GM15510 (cell line): ENCODE measurements around the gene SLC34A3.

ENCODE experiments used
- POLR2A ChIP-seq: IDR thresholded peaks from 3 replicates; pipeline ENCODE4 v1.6.1; 2011; ENCODE audit warnings: borderline replicate concordance; ENCODE audit not compliant: insufficient read length; ENCODE audit errors: extremely low read depth

The SLC34A3 gene

DNA sequence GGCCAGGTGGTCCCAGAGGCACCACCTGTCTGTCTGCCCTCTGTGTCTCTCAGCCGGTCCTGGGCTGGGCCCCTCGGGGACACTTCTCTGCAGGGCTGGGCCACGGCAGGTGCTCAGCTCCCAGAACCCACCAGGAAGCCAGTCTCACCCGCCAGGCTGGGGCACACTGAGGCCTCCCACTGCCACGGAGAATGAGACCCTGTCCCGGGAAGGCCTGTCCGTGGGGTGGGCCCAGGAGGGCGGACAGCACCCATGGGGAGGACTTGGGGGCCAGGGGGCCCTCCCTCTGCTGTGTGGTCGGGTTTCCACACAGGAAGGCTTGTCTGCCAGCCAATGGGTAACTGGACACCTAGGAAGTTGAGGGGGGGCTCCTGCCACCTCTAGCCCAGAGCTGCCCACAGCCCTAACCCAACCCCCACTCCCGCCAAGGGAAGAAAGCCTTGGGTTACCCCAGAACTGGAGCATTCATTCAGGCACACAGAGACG lies 6.3 kb downstream of the SLC34A3 start:
- no peak for TF ChIP-seq POLR2A

DNA sequence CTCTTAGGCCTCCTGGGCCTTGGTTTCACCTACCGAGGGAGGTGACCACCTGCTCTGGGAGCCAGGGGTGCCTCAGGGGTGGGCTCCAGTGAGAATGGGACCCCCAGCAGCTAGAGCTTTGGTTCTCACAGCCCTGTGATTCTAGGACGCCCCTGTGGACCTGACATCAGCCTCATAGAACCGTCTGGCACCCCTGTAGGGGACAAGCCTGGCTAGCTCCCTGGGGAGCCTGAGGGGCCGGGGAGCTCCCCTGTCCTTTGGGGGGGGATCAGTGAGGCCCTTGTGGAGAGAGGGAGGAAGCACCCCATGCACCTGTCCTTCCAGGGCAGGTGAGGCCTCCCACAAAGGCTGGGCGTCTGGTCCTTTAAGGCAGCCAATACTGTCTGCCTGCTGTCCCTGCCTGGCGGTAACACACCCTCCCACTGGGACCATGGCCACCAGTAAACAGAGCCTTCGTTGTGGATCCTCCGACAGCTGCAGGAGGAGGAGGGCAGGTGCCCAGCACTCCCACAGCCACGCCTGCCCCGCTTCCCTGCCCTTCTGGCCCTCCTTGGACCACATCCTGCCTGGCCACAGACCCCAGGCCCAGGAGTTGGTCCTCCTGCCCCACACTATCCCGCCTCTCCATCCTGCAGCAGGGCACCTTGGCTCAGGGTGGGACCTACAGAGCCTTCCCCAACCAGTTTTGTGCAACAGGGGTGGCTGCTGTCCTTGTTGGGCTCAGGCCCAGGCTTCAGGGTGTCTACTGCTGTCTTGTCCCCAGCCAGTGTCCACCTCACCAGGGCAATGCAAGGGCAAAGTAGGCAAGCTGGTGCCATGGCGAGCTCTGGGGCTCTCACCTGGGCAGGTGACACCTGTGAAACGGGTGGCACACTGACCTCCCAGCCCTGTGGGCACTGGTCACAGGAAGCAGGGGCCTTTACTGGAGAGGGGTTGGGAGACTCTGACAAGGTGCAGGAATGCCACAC lies 7.3 kb downstream of the SLC34A3 start:
- no peak for TF ChIP-seq POLR2A

DNA sequence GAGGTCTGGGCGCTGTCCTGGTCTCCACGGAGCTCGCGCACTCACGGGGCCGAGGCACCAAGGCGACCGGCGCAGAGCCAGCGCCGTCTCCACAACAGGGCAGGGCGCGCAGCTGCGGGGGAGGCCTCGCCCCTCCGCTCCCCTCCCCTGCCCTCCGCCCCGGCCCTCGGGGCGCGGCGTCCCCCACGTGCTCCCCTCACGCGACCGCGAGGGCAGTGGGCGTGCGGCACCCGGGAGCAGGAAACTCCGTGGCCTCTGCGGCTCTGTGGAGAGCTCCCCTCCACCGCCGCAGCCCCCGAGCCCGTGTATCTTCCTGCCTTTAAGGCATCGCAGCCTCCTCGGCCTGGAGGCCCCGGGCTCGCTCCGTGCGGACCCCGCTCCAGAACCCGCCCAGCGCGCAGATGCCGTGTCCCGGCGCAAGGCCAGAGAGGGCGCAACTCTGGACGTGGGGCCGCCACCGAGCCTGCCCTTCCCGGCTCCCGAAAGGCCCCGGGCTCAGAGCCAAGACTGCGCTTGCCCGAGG lies 9.7 kb downstream of the SLC34A3 start:
- TF ChIP-seq POLR2A, result peak; percentile 68

DNA sequence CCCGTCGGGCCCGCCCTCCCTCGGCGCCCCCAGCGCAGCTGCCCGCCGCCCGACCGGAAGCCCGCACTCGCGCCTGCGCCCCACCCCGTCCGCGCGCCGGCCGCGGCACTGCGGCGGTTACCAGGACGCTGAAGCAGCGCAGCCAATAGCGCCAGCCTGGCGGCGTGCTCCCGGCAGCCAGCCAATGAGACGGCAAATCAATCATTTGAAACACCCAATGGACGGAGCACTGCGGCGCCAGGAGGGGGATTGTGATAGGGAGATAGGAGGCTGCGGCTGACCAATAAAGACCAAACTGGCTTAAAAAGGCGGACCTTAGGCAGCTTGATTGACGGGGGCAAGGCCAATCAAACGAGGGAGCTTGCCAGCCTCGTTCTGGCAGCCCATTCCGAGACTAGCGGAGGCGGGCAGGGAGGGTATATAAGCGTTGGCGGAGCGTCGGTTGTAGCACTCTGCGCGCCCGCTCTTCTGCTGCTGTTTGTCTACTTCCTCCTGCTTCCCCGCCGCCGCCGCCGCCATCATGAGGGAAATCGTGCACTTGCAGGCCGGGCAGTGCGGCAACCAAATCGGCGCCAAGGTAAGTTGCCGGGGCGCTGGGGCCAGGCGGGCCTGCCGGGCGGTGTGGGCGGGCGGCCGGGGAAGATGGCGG lies 10.3 kb downstream of the SLC34A3 start, which contains the start of gene TUBB4B:
Gene TUBB4B, plus strand, starts transcription at position 447 of the 649 bp plus-strand sequence. Its CDS starts 74 bp downstream, at position 521.
- peak; percentile 100 for TF ChIP-seq POLR2A

DNA sequence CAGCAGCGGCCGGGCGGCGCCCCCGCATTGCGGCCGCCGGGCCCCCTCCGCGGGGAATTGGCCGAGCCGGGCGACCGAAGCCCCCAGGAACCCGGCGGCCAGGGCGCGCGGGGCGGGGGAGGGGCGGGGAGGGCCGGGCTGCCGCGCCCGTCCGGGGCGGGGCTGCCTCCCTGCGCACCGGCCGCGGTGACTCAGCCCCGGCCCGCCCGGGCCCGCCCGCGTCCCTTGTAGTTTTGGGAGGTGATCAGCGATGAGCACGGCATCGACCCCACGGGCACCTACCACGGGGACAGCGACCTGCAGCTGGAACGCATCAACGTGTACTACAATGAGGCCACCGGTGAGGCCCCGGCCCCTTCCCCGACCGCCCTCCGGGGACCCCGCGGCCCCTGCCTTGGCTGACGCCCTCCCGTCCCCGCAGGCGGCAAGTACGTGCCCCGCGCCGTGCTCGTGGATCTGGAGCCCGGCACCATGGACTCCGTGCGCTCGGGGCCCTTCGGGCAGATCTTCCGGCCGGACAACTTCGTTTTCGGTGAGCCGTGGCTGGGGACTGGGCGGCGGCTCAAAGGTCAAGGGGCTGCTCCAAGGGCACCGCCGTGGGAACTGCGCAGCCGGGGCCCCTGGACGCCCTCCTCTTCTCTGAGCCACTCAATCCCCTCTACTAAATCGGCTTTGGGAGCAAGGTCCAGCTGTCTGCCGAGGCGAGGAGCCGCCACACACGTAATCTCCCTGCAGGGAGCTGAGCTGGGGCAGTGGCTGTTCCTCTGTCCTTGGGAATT lies 11.0 kb downstream of the SLC34A3 start:
- TF ChIP-seq POLR2A, result no peak

DNA sequence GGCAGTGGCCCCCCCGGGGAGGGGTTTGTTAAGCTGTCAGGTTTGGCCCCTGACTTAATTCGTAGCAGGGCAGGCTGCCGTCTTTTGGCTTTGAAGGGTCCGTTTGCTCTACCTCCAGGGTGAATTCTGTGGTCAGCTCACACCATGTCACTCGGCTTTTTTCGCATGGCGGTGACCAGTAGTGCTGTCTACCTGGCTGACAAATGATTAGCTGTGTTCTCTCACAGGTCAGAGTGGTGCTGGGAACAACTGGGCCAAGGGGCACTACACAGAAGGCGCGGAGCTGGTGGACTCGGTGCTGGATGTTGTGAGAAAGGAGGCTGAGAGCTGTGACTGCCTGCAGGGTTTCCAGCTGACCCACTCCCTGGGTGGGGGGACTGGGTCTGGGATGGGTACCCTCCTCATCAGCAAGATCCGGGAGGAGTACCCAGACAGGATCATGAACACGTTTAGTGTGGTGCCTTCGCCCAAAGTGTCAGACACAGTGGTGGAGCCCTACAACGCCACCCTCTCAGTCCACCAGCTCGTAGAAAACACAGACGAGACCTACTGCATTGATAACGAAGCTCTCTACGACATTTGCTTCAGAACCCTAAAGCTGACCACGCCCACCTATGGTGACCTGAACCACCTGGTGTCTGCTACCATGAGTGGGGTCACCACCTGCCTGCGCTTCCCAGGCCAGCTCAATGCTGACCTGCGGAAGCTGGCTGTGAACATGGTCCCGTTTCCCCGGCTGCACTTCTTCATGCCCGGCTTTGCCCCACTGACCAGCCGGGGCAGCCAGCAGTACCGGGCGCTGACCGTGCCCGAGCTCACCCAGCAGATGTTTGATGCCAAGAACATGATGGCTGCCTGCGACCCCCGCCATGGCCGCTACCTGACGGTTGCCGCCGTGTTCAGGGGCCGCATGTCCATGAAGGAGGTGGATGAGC lies 11.8 kb downstream of the SLC34A3 start:
- no peak for TF ChIP-seq POLR2A

DNA sequence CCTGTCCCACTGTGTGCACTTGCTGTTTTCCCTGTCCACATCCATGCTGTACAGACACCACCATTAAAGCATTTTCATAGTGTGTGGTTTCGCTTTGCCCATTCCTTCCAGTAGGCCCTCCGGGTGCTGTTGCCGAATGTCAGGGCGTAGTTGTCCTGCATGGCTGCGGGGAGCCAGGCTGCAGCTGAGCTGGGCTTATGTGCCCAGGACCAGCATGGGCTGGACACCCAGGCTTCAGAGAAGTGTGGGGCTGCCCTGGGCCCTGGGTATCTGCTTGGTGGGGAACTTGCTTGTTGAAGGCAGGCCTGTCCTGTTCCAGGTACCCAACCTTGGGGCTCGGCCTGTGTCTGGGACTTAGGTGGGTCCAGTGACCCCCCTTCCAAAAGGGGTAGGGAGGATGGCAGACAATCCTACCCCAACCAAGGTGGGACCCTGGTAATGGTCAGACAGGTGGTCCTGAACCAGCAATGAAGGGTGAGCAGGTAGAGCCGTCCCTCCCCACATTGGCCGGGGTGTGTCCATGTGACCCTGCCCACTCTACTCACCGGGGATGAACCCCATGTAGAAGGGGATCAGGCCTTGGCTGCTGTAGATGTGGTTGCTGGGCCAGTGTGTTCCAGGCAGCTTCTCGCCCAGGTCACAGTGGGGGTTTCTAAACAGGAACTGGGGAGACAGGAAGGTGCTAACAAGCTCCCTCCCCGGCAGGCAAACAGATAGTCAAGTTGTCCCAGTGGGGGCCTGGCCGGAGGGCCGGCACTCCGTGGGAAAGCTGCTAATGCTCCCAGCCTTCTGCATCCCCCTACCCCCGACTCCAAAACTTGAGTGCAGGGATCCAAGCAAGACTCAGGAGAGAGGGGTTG lies 13.2 kb downstream of the SLC34A3 start:
- TF ChIP-seq POLR2A, result peak; percentile 40

DNA sequence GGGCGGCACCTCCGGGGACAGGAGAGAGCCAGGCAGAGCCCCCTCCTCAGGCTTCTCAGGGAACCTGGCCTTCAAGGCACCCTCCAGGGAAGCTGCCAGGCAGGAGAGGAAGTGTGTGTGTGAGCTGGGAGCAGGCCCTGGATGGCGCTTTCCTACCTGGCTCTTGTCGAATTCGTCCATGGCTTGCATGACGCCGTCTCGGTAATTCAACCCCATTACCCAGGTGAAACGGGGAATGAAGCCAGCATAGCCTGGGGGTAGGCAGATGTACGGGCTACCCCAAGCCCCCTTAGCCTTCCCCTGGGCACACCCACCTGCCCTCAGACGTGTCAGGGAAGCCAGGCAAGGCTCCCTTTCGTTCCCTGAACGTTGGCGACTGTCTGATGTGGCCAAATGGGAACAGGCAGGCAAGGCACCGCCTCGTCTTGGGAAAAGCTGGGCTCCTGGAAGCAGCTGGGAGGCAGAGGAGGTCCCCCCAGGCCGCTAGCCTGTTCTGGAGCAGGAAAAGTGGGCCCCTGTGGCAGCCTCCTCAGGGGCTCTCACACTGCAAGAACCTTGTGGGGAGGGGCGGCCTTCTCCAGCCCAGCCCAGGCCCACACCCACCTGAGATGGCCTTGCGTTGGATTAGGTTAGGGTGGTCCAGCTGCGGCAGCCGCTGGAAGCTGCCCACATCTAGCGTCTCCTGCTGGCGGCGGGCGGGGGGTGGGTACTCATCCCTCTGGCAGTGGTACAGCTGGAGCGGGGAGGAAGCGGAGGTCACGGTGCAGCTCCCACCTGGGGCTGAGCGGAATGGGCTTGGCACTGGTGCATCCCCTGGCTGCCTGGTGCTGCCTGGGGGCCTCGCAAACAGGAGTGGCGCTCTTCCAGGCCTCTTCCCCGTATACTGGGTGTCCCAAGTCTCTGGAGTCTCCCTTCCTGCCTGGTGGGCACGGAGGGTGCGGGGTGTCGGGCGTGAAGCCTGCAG lies 14.1 kb downstream of the SLC34A3 start:
- TF ChIP-seq POLR2A, result no peak

DNA sequence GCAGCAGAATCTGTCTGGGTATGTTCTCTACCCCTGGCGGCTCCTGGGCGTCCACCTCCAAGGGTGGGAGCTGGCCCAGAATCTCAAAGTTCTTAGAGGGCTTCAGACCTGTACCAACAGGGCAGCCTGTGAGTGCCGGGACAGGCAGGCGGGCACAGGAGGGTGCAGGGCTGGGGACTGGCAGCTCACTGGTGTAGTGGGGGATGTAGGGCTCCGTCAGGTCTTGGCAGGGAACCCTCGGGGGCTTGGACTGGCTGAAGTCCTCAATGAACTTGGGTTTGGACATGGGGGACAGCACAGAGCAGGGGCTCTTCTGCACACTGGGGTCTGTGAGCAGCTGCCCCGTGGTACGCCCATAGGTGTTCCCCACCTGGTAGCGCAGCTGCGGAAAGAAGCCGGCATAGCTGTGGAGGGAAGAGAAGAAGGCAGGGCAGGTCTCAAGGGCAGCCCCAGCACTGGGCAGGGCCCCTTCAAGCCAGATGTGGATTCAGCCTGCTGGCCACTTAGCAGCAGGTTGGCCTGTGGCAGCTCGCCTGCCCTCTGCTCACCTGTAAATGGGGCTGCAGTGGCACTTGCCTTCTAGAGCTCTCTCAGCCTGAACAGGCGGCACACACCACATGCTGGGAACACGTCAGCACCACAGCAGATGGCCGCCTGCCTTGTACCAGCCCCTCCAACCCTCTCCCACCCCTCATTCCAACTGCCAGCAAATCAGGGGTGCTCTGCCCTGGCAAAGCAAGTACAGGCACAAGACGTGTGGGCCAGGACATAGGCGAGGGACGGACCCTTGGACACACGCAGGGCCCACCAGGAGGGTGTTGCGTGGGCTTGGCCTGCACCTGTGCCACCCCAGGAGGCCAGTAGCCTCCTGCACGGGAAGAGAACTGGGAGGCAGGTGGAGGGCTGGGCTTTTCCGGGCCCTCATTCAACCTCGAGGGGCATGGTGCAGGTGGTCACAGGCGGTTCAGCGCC lies 15.0 kb downstream of the SLC34A3 start:
- no peak for TF ChIP-seq POLR2A

DNA sequence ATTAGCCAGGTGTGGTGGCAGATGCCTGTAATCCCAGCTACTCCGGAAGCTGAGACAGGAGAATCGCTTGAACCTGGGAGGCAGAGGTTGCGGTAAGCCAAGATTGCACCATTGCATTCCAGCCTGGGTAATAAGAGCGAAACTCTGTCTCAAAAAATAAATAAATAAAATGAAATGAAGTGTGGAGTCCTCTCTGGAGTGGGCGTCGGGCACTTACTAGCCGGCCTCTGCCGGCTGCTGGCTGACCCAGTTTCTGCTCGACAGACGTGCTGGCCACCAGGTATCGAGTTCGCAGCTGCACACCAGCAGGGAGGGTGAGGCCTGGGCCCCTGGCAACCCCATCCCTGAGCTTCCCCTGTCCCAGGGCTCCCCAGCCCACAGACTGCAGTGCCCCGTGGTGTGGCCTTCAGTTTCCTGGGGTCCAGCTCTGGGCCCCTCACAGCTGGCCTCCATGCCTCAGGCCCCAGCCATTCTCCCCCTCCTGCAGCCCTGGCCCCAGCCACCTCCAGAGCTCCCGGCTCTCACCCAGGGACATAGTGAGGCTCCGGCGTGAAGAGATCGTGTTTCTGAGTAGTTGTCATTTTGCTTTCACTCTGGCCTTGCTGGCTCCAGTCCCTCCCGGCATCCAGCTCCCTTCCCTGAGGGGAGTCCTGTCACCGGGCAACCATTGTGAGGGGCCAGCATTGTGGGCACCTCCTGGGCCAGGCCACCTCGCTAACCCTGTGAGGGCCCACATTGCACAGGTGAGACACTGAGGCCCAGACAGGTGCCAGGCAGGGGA lies 16.6 kb downstream of the SLC34A3 start:
- TF ChIP-seq POLR2A, result no peak
